Left forelimb (tissue), 1 donor: ENCODE data around the gene ACTR3.

ENCODE experiments used
- DNase-seq: peaks from one replicate; pipeline ENCODE4 v3.0.0-alpha.2; 2018; ENCODE audit warnings: low spot score

Gene ACTR3

GRCh38 chr2:113966171-113966570 is 76.3 kb downstream of the ACTR3 start:
- DNase-seq, result no peak

GRCh38 chr2:113966832-113967231 is 76.9 kb downstream of the ACTR3 start:
- DNase-seq, result no peak

DNA sequence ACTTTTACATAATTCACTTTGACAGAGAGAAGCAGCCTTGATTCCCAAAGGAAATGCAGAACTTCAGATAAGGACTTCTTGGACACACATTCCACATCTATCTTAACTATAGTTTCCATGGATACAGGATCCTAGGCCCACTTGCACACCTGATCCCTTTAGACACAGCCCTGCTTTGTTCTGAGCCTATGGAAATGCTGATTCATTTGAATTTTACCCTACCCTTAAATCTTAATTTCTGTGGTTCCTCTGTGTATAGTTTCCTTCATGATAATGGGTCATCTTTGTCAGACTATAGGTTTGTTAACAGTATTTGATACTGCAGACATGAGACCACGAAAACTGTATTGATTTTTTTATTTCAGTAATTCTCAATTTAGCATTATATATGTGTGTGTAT is 77.4 kb downstream of the ACTR3 start:
- DNase-seq, result no peak

- DNase-seq, result no peak
These were observed 82.9 kb downstream of the ACTR3 start for GRCh38 chr2:113972766-113973165.

GRCh38 chr2:113973810-113974209 is 83.9 kb downstream of the ACTR3 start:
- no peak for DNase-seq

DNA sequence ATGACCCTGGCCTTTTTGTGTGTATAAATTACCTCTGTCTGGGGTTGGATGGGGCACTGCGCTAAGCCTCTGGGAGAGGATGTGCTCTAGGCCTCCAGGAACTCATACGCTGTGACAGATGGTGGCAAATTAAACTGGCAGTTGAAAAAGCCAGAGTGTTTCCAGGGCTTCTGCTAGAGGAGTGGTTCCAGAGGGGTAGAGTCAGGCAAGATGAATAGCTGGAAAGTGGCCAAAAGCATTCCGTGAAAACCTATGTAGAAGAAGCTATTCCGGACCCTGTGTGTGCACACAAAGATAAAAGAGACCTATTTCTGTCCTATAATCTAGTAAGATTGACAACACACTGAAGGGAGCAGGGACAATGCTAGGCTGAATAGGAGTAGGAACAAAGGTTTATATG is 84.8 kb downstream of the ACTR3 start:
- DNase-seq, result no peak

DNA sequence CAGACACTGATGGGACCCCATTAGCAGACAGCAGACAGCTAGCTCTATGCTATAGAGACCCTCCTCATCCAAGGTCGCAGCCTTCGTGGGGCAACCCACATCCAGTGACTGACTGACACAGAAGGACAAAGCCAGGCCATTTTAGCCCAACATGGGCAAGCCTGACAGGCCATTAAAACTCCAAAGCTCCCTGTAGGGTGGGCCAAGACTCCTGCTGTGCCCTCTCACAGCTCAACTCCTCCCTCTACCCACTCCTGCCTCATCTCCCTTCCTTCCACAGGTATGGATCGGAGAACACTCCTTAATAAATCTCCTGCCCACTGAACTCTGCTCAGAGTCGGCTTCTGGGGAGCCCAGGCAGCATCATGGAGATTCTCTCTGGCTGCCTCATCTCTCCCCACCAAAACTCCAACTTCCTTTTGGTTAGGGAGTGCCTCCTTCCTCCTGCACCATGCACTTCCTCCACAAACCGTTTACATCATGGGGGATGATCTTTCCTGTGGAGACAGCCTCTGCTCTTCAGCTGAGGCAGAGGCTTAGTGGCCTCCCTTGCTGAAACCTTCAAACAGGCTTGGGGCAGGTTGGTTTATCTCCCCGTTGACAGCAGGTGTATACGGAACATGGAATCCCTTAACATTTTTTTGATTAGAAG is 86.5 kb downstream of the ACTR3 start:
- no peak for DNase-seq

- no peak for DNase-seq
These were observed 87.3 kb downstream of the ACTR3 start for GRCh38 chr2:113977060-113977659.

DNA sequence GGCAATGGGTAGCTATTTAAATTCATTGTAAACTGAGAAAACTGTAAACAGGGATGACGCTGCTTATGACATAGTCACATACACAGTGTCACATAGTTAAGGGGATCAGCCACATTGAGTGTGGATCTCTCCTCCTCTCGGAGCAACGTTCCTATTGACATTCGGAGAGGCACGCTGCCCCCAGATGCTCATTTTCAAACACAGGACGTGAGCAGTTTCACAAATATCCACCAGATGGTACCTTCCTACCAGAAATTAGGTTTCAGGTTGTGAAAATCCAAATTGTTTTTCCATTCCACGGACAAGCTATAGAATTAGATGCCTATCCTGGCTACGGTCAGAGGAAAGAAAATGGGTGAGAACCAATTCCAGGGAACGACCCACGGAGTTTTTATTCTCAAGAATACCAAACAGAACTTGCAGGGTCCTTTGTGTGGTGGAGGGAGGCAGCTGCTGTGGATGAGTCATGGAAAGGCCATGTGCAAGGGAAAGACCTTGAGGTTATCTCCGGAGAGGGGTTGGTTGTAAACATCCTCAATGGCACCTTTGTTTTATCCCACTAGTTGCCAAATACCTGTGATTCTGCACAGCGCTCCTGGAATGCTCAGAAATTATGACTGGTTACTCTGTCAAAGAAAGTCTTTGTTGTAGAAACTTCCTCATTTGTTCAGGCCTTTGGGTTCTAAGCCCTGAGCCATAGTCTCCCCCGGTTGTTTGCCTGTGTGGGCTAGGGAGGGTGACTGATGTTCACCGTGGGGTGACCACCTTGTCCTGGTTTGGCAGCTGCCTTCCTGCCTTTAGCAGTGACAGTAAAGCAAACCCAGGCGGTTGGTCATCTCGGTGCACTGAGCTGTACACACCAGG is 88.0 kb downstream of the ACTR3 start:
- no peak for DNase-seq

DNA sequence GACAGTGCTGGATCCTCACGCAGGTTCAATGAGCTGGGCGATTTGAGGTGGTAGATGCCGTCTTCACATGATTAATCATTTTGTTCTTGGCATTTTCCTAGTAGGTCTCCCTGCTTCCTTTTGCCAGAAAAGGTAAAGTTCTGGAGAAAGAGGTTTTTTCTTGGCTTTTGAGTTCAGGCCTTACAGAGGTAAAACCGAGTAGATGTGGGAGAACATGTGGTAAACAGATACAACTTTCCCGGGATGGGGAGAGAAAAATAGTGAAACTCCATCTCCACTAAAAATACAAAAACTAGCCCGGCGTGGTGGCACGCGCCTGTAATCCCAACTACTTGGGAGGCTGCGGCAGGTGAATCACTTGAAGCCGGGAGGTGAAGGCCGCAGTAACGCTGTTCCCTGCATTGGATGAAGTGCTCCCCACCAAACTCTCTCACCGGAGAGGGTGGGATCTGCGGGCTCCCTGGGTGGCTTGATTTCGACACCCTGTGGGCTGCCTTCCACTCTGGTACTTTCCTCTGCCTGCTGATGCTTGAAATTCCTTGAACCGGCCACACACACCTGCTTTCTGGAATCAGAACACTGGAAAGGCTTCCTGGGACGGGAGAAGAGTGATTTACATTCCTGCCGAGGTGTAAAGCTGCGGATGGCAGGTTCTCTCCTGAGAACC is 88.8 kb downstream of the ACTR3 start:
- DNase-seq, result no peak

DNA sequence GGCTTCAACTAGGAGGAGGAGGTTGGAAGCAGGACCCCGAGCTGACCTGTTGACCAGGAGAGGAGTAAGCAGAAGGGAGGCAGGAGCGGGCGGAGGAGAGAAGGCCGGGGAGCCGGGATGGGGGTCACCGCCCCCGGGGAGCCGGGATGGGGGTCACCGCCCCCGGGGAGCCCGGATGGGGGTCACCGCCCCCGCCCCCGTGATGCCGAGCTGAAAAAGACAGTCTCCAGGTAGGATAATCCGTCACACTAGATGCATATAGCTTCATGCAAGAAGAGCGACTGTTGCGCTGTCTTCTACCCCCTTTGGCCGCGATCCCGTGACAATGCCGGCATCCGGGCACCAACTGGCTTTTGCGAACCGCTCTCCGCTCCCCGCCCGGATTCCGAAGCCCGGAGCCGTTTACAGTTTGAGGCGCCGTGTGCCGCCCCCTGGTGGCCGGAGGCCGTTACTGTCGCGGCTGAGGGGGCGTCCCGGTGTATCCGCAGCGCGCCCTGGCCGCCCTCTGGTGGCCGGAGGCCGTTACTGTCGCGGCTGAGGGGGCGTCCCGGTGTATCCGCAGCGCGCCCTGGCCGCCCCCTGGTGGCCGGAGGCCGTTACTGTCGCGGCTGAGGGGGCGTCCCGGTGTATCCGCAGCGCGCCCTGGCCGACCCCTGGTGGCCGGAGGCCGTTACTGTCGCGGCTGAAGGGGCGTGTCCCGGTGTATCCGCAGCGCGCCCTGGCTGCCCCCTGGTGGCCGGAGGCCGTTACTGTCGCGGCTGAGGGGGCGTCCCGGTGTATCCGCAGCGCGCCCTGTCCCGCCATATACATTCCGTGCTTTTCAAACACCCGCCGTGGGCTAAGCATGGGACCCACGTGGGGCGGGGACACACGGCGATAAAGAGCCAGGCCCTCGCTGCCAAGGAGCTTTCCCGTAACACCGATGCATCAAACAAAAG is 89.6 kb downstream of the ACTR3 start:
- DNase-seq, result no peak

DNA sequence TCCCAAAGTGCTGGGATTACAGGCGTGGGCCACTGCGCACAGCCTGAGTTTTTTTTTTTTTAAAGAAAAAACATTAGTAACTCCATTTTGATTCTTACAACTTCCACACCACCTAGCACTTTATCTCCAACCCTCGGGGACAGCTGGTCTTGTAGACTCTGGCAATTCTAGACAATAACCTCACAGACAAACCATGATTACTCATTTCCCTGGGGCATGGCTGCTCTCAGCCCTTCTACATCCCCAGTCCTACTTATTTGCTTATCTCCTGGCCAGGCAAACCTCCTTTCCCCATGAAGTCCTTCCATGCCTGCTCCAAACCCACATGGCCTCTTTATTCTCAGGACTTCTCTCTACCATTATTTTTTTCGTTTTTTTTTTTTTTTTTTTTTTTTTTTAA is 91.1 kb downstream of the ACTR3 start:
- DNase-seq, result no peak

GRCh38 chr2:113981404-113982134 is 91.7 kb downstream of the ACTR3 start:
- DNase-seq, result no peak

DNA sequence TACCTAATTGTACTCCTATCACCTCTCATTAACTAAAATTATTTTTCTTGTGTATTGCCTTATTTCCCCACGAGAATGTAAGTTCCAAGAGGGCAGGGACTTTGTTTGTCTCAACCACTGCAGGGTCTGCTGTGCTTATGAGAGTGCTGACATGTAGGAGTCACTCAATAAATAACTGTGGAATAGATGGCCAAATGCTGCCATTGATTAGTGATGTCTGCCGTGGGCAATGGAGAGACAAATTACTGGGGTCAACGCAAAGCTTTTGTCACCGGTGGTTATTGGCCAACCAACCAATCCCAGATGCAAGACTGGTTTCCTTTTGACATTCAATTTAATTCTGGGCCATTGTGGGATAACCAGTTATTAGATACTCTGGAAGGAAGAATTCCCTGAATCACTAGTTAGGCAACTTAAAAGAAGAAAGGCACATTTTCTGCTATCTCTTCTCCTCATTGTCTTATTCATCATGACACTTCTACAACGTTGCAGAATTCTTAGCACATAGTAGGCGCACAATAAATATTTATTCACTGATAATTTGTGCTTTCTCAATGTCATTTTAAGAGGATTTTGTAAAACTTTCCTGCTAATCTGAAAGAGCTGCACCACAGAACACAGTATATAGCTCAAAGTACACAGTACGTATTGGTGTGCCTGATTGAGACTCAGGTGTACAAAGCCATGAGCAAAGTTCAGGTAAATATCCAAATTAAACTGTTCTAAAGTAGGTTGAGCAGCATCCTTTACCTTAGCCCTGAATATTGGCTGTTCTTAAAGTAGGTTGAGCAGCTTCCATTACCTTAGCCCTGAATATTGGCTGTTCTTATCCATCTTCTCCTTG is 95.9 kb downstream of the ACTR3 start:
- DNase-seq, result no peak

DNA sequence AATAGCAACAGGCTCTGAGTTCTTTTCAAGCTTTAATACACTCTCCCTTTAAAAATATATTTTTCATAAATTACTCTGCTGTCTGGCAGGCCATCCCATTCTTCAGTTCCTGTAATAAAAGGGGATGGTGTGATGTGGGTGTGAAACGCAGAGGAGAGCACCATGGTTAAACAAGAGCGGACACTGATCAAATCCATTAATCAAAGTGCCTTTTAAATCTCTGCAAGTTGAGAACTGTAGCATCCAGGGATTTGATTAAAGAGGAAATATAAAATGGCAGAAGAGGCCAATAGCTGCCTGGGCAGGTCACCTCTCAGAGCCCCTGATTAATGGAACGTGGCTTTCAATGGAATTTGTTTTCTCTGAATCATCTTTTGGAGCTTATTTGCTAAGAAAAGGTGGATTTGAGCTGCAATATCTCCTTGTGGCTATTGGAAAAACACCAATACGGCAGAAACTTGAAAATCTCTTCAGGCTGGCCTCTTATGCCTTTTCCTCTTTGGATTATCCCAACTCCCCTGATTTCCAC is 96.9 kb downstream of the ACTR3 start:
- no peak for DNase-seq

DNA sequence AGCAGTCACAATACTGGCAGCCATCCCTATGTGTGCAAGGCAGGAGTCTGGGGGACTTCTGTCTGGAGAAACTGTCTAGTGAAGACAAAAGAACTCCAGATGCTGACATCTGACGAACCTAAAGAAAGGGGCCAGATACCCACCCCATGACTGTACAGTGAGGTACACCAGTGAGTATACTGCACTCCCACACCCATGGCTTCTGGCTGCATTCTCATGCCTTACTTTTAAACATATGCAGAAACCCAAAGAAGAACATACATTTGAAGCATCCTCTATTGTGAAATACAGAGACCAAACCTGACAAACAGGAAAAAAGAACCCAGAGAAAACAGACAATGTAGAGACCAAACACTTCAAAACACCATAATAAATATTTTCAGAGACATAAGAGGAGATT is 102.2 kb downstream of the ACTR3 start:
- DNase-seq, result no peak

DNA sequence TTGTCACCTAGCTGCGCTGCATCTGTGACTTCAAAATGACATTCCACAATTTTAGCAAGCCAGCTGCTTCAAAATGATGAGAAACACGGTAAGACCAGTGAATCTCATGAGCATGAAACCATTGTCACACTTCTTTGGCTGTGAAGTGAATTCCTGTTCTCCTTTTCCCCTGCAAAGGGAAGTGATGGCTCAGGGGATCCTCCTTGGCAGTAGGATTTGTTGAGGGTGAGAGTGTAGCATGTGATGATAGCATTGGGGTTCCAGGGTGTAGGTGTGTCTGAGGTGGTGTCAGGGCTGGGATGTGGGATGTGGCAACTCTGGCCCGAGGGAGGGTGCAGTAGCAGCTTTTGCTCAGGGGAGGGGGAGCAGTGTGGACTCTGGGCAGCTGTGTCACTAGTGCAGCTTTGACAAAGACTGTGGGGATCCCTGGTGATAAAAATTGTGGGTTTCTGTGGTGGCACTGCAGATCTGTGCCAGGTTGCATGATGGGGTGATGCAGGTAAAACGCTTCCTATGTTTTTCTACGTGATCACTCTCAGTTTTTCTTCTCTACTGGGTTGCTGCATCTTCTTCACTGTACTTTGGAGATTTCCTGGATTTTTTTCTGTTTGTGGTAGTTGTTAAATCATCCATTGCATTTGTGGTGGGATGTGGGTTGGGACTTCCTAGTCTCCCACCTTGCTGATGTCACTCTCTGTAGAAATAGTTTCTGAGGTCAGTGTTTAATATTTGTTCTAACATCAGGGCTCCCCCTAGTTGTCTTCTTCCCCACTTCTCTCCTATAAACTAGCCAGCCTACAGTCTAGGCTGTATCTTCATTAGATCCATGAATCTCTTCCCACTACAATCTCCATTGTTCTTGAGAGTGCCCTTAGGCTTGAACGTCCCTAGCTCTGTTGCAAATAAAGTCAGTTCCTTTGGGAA is 107.0 kb downstream of the ACTR3 start:
- DNase-seq, result no peak

DNA sequence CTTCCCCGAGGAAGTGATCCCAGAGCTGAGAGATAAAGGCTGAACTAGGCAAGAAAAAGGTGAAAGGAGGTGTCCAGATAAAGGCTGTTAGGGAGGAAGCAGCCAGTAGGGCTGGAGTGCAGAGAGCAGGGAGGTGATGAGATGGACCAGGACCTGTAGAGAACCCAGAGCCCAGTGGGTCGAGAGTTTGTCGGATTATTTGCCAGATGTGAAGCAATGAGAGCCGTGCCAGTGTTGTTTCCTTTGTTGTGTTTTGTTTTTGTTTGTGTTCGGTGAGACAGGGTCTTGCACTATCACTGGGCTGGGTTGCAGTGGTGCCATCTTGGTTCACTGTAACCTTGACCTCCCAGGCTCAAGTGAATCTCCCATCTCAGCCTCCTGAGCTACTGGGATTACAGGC is 111.3 kb downstream of the ACTR3 start:
- DNase-seq, result no peak

- DNase-seq, result no peak
These were observed 112.0 kb downstream of the ACTR3 start for GRCh38 chr2:114001937-114002336.
